ENCODE results near the gene SCGB1D1. TPM values are rescaled to one million over a fixed set of nuclear protein-coding genes. Genes with fewer than 3 reads are reported as not detected.

SCGB1D1 gene, protein sequence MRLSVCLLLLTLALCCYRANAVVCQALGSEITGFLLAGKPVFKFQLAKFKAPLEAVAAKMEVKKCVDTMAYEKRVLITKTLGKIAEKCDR
- total RNA-seq: not detected

DNA sequence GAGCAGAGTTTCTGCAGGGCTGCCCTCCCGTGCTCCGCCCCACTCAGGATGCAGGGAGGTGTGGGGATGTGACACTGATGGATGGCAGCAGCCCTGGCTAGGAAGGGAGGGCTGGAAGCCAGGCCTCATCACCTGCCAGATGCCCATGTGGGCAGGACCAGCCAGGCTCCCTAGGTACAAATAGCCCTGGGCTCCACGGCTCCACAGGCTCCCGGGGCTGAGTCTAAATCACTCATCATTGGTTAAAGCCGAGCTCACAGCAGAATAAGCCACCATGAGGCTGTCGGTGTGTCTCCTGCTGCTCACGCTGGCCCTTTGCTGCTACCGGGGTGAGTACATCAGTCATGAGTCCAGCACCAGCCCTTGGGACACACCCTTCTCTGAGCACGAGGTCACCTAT, at the start of gene SCGB1D1:
TSS of gene SCGB1D1 (plus strand) at position 206 of the 400 bp plus-strand sequence. CDS start at position 275, 69 bp downstream.
- Histone ChIP-seq H3K9me3 (no peaks in the 10 kb centered on the region), H3K4me3 (no peak within 1 kb of the TSS), H3K27ac (no peak within 1 kb of the TSS), H3K36me3 (no peaks in the 10 kb centered on the region), H3K4me1 (no peaks in the 10 kb centered on the region), H3K27me3 (peaks cover 50% of the 10 kb centered on the region)
- WGBS, 2 donors (ENCODE audit: low coverage in 1 of 2): 62% methylated on average over 9 of the region's 9 CpGs; no CpG with 5 or more reads in 1 of the 2 donors
- TF ChIP-seq, protein P1, sequence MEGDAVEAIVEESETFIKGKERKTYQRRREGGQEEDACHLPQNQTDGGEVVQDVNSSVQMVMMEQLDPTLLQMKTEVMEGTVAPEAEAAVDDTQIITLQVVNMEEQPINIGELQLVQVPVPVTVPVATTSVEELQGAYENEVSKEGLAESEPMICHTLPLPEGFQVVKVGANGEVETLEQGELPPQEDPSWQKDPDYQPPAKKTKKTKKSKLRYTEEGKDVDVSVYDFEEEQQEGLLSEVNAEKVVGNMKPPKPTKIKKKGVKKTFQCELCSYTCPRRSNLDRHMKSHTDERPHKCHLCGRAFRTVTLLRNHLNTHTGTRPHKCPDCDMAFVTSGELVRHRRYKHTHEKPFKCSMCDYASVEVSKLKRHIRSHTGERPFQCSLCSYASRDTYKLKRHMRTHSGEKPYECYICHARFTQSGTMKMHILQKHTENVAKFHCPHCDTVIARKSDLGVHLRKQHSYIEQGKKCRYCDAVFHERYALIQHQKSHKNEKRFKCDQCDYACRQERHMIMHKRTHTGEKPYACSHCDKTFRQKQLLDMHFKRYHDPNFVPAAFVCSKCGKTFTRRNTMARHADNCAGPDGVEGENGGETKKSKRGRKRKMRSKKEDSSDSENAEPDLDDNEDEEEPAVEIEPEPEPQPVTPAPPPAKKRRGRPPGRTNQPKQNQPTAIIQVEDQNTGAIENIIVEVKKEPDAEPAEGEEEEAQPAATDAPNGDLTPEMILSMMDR (IDR thresholded peaks at IDR 0.05): no peak
- TF ChIP-seq POLR2AphosphoS5 (IDR thresholded peaks at IDR 0.05) (no peak), POLR2A (IDR thresholded peaks at IDR 0.05) (no peak), EP300 (IDR thresholded peaks at IDR 0.05; ENCODE audit: low read depth) (no peak)
- in situ Hi-C loops (cut with MboI; ENCODE audit: low pct_ligation_motif_present in 1 of 4, low pct_unique_long_range_greater_than_20kb in 1 of 4, low sequenced_read_pairs in 3 of 4): no loop called here
- intact Hi-C loops (cut with DNase I; ENCODE audit: low total_unique reads): no loop called here
- DNase-seq: no peak

DNA sequence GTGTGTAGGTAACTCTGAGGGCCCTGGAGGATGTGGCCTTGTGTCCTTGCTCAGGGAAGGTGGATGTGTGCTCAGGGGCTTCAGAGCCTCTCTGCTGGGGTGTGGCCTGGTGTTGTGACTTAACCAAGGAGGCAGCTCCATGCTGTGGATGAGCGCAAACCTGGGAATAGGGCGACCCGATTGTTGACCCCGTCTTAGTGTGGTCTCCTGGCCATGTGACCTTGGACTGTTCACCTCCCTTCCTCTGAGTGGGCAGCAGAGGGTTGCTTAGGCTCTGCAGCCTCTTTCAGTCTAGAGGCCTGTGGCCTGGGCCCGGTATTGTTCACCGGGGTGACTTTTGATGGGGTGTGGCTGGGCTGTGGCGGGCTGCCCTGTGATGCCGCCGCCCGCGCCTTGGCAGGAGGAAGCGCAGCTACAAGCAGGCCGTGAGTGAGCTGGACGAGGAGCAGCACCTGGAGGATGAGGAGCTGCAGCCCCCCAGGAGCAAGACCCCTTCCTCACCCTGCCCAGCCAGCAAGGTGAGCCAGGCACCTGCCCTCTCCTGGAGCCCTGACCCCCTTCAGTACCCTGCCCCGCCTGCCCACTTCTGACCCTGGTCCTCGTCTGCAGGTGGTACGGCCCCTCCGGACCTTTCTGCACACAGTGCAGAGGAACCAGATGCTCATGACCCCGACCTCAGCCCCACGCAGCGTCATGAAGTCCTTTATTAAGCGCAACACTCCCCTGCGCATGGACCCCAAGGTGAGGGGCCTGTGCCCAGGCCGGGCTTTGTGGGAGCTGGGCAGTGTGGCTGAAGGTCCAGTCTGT, 49.5 kb upstream of the SCGB1D1 start:
- no peak for TF ChIP-seq POLR2AphosphoS5 (IDR thresholded peaks at IDR 0.05)
- no peak for TF ChIP-seq POLR2A (IDR thresholded peaks at IDR 0.05)
- TF ChIP-seq, protein P1 (IDR thresholded peaks at IDR 0.05): no peak
- no peak for TF ChIP-seq EP300 (IDR thresholded peaks at IDR 0.05; ENCODE audit: low read depth)
- intact Hi-C loops (cut with DNase I; ENCODE audit: low total_unique reads): no loop called here
- Histone ChIP-seq H3K36me3 (peaks cover 0 to 17% (median 8%) of the 10 kb centered on the region in 4 donors), H3K9me3 (no peaks in the 10 kb centered on the region), H3K27me3 (no peaks in the 10 kb centered on the region), H3K27ac (no peak overlapping the region), H3K4me1 (no peaks in the 10 kb centered on the region), H3K4me3 (no peak overlapping the region)
- DNase-seq: no peak
- WGBS, 2 donors (ENCODE audit: low coverage in 1 of 2): 95 to 99% methylated on average over 4 to 19 of the region's 24 CpGs
- in situ Hi-C loops (cut with MboI; ENCODE audit: low pct_ligation_motif_present in 1 of 4, low pct_unique_long_range_greater_than_20kb in 1 of 4, low sequenced_read_pairs in 3 of 4): no loop called here

DNA sequence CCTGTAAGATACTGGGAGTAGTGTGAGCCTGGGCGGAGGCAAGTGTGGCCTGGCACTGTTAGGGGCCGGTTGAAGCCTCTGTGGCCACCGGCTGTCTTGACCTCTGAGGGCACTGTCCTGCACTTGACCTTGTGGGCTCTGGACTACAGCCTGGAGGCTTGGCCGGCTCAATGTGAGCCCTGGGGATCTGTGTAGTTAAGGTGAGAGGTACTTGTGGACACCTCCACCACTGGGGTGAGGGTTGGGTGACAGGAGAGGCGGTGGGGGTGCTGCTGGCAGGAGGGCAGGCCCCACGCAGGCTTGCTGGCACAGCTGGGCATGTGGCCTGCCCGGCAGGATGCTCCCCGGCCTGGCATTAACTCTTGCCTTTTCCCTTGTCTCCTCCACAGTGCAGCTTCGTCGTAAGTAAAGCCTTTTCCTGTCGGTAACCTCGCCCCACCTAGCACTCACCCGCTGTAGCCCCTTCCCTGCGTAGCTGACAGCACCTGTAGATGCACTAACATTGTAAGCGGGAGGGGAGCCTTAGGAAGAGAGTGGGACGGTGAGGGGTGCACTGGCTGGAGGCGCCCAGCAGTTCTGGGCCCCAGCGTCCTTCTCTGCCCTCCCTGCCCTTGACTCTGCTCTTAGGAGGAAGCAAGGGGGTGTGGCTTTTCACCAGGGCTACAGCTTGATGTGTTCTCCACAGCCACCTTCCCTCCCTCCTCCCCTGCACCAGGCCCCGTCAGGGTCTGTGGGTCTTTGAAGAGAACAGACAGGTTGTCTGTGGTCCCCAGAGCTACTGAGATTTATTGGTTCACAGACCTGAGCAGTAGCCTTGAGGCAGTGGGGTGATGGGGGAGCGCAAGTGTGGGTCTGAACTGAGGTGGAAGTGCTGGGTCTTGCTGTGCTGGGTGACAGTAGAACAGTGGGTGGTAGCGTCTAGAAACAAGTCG, 48.6 kb upstream of the SCGB1D1 start:
- peaks cover 0 to 17% (median 8%) of the 10 kb centered on the region in 4 donors for H3K36me3 ChIP-seq
- no peaks in the 10 kb centered on the region for H3K9me3 ChIP-seq
- WGBS, 2 donors (ENCODE audit: low coverage in 1 of 2): 91 to 100% methylated on average over 3 to 21 of the region's 22 CpGs
- in situ Hi-C loops (cut with MboI; ENCODE audit: low pct_ligation_motif_present in 1 of 4, low pct_unique_long_range_greater_than_20kb in 1 of 4, low sequenced_read_pairs in 3 of 4): no loop called here
- H3K4me3 ChIP-seq: no peak overlapping the region
- no peak for TF ChIP-seq POLR2A (IDR thresholded peaks at IDR 0.05)
- TF ChIP-seq EP300 (IDR thresholded peaks at IDR 0.05; ENCODE audit: low read depth): no peak
- TF ChIP-seq POLR2AphosphoS5 (IDR thresholded peaks at IDR 0.05): no peak
- TF ChIP-seq, protein P1 (IDR thresholded peaks at IDR 0.05): no peak
- no peaks in the 10 kb centered on the region for H3K4me1 ChIP-seq
- no peak for DNase-seq
- no peak overlapping the region for H3K27ac ChIP-seq
- intact Hi-C loops (cut with DNase I; ENCODE audit: low total_unique reads): no loop called here
- H3K27me3 ChIP-seq: no peaks in the 10 kb centered on the region

DNA sequence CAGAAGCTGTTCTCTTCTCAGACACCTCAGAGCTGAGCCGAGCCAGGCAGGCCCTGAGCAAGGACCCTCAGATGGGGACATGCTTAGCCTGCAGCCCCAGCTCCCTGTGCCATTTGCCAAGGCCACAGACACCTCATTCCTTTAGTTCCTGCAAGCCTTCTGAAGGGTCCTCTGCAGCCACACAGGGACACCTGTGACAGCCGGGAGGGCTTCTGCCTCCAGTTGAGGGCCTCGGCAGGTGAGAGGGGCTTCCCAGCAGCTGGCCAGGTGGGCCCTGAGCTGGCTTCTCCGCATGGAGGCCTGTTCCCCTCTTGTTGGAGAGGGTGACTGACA, 48.0 kb upstream of the SCGB1D1 start:
- no peak for DNase-seq
- Histone ChIP-seq H3K4me3 (no peak overlapping the region), H3K27me3 (no peaks in the 10 kb centered on the region), H3K36me3 (peaks cover 0 to 17% (median 8%) of the 10 kb centered on the region in 4 donors), H3K27ac (no peak overlapping the region), H3K4me1 (no peaks in the 10 kb centered on the region), H3K9me3 (no peaks in the 10 kb centered on the region)
- no peak for TF ChIP-seq POLR2AphosphoS5 (IDR thresholded peaks at IDR 0.05)
- no peak for TF ChIP-seq EP300 (IDR thresholded peaks at IDR 0.05; ENCODE audit: low read depth)
- TF ChIP-seq, protein P1 (IDR thresholded peaks at IDR 0.05): no peak
- WGBS, 2 donors (ENCODE audit: low coverage in 1 of 2): 91% methylated on average over 4 of the region's 4 CpGs; no CpG with 5 or more reads in 1 of the 2 donors
- in situ Hi-C loops (cut with MboI; ENCODE audit: low pct_ligation_motif_present in 1 of 4, low pct_unique_long_range_greater_than_20kb in 1 of 4, low sequenced_read_pairs in 3 of 4) (no loop called here), intact Hi-C loops (cut with DNase I; ENCODE audit: low total_unique reads) (no loop called here)
